Neural progenitor cell (in vitro differentiated cells): ENCODE measurements around the gene STX16.

ENCODE experiments used
- EZH2 ChIP-seq: fragments of 200-600 bp; sonication (generic); IDR thresholded peaks from 2 replicates; pipeline ENCODE4 v1.6.1; 2017; ENCODE audit warnings: antibody characterized with exemption, mild to moderate bottlenecking, moderate library complexity
- TF ChIP-seq, protein P1 (sequence below): fragments of 200-600 bp; sonication (generic); IDR thresholded peaks from 2 replicates; pipeline ENCODE4 v1.5.1; 2017; ENCODE audit warnings: antibody characterized with exemption, mild to moderate bottlenecking

DNA sequence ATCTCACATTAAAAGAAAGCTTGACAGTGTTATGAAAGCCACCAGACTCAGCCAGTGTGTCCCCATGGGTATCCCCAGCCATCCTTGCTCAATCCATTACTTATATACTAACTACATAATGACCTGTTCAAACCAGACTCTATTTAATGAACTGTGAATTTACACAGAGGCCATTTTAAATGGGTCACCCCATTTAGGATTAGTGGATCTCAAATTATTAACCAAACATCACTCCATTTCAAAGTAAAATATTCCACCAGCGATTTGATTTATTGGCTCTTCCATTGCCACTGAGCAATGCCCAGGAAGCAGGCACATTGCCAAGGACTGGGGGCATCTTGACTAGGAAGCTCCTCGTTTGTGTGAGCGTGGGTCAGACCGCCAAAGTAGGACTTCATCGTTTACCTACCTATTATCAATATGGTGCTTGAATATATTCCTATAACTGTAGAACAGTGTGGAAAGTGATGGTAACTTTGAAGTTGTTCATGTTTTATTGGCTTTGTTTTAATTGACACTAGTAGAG is 26.1 kb downstream of the STX16 start:
- no peak for TF ChIP-seq EZH2
- TF ChIP-seq, protein P1, sequence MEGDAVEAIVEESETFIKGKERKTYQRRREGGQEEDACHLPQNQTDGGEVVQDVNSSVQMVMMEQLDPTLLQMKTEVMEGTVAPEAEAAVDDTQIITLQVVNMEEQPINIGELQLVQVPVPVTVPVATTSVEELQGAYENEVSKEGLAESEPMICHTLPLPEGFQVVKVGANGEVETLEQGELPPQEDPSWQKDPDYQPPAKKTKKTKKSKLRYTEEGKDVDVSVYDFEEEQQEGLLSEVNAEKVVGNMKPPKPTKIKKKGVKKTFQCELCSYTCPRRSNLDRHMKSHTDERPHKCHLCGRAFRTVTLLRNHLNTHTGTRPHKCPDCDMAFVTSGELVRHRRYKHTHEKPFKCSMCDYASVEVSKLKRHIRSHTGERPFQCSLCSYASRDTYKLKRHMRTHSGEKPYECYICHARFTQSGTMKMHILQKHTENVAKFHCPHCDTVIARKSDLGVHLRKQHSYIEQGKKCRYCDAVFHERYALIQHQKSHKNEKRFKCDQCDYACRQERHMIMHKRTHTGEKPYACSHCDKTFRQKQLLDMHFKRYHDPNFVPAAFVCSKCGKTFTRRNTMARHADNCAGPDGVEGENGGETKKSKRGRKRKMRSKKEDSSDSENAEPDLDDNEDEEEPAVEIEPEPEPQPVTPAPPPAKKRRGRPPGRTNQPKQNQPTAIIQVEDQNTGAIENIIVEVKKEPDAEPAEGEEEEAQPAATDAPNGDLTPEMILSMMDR = no peak
